HL-60 (cell line): ENCODE results near the gene NT5C1A.

Source experiments
- CTCF ChIP-seq: IDR thresholded peaks from one replicate; pipeline ENCODE4 v1.5.1; 2011; ENCODE audit warnings: low read length, control low read depth, inconsistent platforms; ENCODE audit not compliant: insufficient read depth
- POLR2AphosphoS5 ChIP-seq: IDR thresholded peaks from 2 replicates; pipeline ENCODE4 v1.6.1; 2012; ENCODE audit warnings: low read depth
- REST ChIP-seq: IDR thresholded peaks from 2 replicates; pipeline ENCODE4 v1.6.1; 2012; ENCODE audit warnings: low read depth; ENCODE audit not compliant: insufficient replicate concordance

GRCh38 chr1:39704757-39705156, 32.9 kb upstream of the NT5C1A start:
- no peak for TF ChIP-seq CTCF
- TF ChIP-seq REST = no peak
- no peak for TF ChIP-seq POLR2AphosphoS5
